Karpas-422 (cell line): ENCODE data around the gene TNFSF4. TPM values are rescaled to one million over a fixed set of nuclear protein-coding genes. Genes with fewer than 3 reads are reported as not detected.

Experiments
- DNase-seq: peaks from one replicate; pipeline ENCODE4 v3.0.0-alpha.2; 2015
- H2AFZ ChIP-seq: fragments of 200-600 bp; sonication (generic); 2 replicates; pipeline ENCODE4 v1.6.1; 2014; ENCODE audit warnings: antibody characterized with exemption, low read length, mixed read lengths
- H3K27ac ChIP-seq: fragments of 200-600 bp; sonication (generic); 2 replicates; pipeline ENCODE4 v1.5.1; 2014; ENCODE audit warnings: mild to moderate bottlenecking, low read length, moderate library complexity
- H3K27me3 ChIP-seq: fragments of 200-600 bp; sonication (generic); 2 replicates; pipeline ENCODE4 v1.6.1; 2014; ENCODE audit warnings: low read length, mixed read lengths
- H3K36me3 ChIP-seq: fragments of 200-600 bp; sonication (generic); 2 replicates; pipeline ENCODE4 v1.6.1; 2014; ENCODE audit warnings: low read length, mixed read lengths; ENCODE audit not compliant: insufficient read depth
- H3K4me1 ChIP-seq: fragments of 200-600 bp; sonication (generic); 2 replicates; pipeline ENCODE4 v1.6.1; 2014; ENCODE audit warnings: mild to moderate bottlenecking, low read length, mixed read lengths
- H3K4me2 ChIP-seq: fragments of 200-600 bp; sonication (generic); 2 replicates; pipeline ENCODE4 v1.6.1; 2014; ENCODE audit warnings: low read length, low read depth, mild to moderate bottlenecking; ENCODE audit not compliant: poor library complexity, severe bottlenecking
- H3K4me3 ChIP-seq: fragments of 200-600 bp; sonication (generic); 2 replicates; pipeline ENCODE4 v1.5.1; 2014; ENCODE audit warnings: mild to moderate bottlenecking, antibody characterized with exemption, low read length, mixed read lengths
- H3K79me2 ChIP-seq: fragments of 200-600 bp; sonication (generic); 2 replicates; pipeline ENCODE4 v1.6.1; 2014; ENCODE audit warnings: mild to moderate bottlenecking, low read length, mixed read lengths
- H3K9ac ChIP-seq: fragments of 200-600 bp; sonication (generic); 2 replicates; pipeline ENCODE4 v1.6.0; 2014; ENCODE audit warnings: low read length
- H3K9me2 ChIP-seq: fragments of 200-600 bp; sonication (generic), shearing (Covaris generic); replicated peaks from 2 replicates; pipeline ENCODE4 v1.6.0; 2014; ENCODE audit warnings: mild to moderate bottlenecking, low read length, moderate library complexity; ENCODE audit not compliant: insufficient read depth
- H3K9me3 ChIP-seq: fragments of 300-700, 200-600 bp; sonication (generic); 2 replicates; pipeline ENCODE4 v1.6.1; 2014; ENCODE audit warnings: low read length, mixed read lengths
- H4K20me1 ChIP-seq: fragments of 200-600 bp; sonication (generic); 2 replicates; pipeline ENCODE4 v1.6.1; 2014; ENCODE audit warnings: mild to moderate bottlenecking, antibody characterized with exemption, low read length, low read depth; ENCODE audit not compliant: insufficient read depth
- total RNA-seq: library from RNA; depleted of rRNA; stranded (reverse); fragments of >200 nt; shearing (Covaris generic); gene quantifications from 2 replicates; pipeline ENCODE4 v1.2.3, GENCODE V29; 2014; ENCODE audit warnings: low replicate concordance

TNFSF4 gene
- total RNA-seq, 1 experiment from 2014 or later = 0.26 TPM

GRCh38 chr1:173190101-173190936 lies 16.8 kb downstream of the TNFSF4 start:
- Histone ChIP-seq H3K4me1 (peaks cover 13% of the 10 kb centered on the region), H3K4me3 (no peak overlapping the region), H3K4me2 (no peak overlapping the region), H4K20me1 (no peaks in the 10 kb centered on the region), H3K27ac (no peak overlapping the region), H3K9me2 (no peaks in the 10 kb centered on the region), H3K79me2 (no peaks in the 10 kb centered on the region), H3K9ac (no peak overlapping the region), H2AFZ (no peak overlapping the region), H3K27me3 (no peaks in the 10 kb centered on the region), H3K36me3 (no peaks in the 10 kb centered on the region), H3K9me3 (no peaks in the 10 kb centered on the region)
- no peak for DNase-seq

DNA sequence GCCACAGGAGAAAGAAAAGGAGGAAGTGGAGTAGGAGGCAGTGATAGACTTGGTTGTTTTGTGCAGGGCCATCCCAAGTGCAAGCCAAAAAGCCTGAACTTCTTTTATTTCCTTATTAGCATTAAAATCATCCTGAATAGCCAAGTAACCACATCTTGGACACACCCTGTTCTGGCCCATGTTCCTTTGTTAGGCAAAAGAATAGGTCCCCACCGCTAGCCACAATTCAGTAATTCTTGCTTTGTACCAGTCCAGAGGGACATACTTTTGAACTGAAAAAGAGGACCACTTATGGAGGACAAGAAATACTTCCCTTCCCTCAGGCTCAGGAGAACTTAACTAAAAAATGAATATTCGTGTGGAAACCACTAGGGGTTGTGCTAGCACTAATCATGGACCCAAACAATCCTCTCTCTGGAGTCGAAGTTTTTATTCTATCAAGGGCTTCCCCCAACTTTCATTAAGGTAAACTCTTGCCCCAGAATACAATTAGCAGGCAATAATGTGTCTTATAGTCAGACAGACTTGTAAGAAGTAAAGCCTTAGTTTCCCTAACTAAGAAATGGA lies 19.4 kb downstream of the TNFSF4 start:
- no peak overlapping the region for H3K4me3 ChIP-seq
- peaks cover 2% of the 10 kb centered on the region for H3K4me1 ChIP-seq
- H3K9me2 ChIP-seq = no peaks in the 10 kb centered on the region
- no peak for DNase-seq
- no peaks in the 10 kb centered on the region for H4K20me1 ChIP-seq
- H2AFZ ChIP-seq = no peak overlapping the region
- H3K4me2 ChIP-seq = no peak overlapping the region
- no peaks in the 10 kb centered on the region for H3K36me3 ChIP-seq
- no peaks in the 10 kb centered on the region for H3K9me3 ChIP-seq
- no peaks in the 10 kb centered on the region for H3K27me3 ChIP-seq
- H3K9ac ChIP-seq = no peak overlapping the region
- no peak overlapping the region for H3K27ac ChIP-seq
- no peaks in the 10 kb centered on the region for H3K79me2 ChIP-seq

DNA sequence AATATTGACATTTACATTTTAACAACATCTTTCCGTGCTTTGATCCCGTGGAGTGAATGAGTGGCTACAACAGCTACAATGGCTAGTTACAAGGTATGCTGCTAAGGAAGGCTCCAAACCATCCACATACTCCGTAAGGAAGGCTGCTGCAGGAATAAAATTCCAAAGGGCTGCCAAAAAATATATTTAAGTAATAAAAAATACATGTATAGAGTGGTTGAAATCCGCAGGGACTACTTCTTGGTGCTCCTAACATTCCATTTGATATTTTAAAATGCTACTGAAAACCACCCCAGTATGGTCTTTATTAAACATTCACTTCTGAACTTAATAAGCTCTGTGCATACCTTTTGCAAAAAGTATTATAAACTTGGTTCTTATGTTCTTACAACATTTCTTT lies 25.3 kb downstream of the TNFSF4 start:
- no peaks in the 10 kb centered on the region for H4K20me1 ChIP-seq
- H3K4me1 ChIP-seq = no peaks in the 10 kb centered on the region
- H3K27me3 ChIP-seq = no peaks in the 10 kb centered on the region
- H3K79me2 ChIP-seq = no peaks in the 10 kb centered on the region
- H3K4me2 ChIP-seq = no peak overlapping the region
- H3K9ac ChIP-seq = no peak overlapping the region
- no peak overlapping the region for H3K27ac ChIP-seq
- no peak for DNase-seq
- H3K9me2 ChIP-seq = no peaks in the 10 kb centered on the region
- H2AFZ ChIP-seq = no peak overlapping the region
- no peaks in the 10 kb centered on the region for H3K36me3 ChIP-seq
- H3K4me3 ChIP-seq = no peak overlapping the region
- no peaks in the 10 kb centered on the region for H3K9me3 ChIP-seq

GRCh38 chr1:173176246-173176645 lies 30.9 kb downstream of the TNFSF4 start:
- Histone ChIP-seq H3K4me2 (no peak overlapping the region), H4K20me1 (no peaks in the 10 kb centered on the region), H3K9ac (no peak overlapping the region), H3K79me2 (no peaks in the 10 kb centered on the region), H3K4me3 (no peak overlapping the region), H2AFZ (no peak overlapping the region), H3K9me2 (no peaks in the 10 kb centered on the region), H3K27ac (no peak overlapping the region), H3K36me3 (no peaks in the 10 kb centered on the region), H3K27me3 (no peaks in the 10 kb centered on the region), H3K9me3 (peaks cover 5% of the 10 kb centered on the region), H3K4me1 (no peaks in the 10 kb centered on the region)
- no peak for DNase-seq

- Histone ChIP-seq H3K4me2 (no peak overlapping the region), H3K27ac (no peak overlapping the region), H4K20me1 (no peaks in the 10 kb centered on the region), H3K9me3 (peaks cover 11% of the 10 kb centered on the region), H3K4me1 (no peaks in the 10 kb centered on the region), H2AFZ (no peak overlapping the region), H3K4me3 (no peak overlapping the region), H3K79me2 (no peaks in the 10 kb centered on the region), H3K27me3 (no peaks in the 10 kb centered on the region), H3K9ac (no peak overlapping the region), H3K36me3 (no peaks in the 10 kb centered on the region), H3K9me2 (no peaks in the 10 kb centered on the region)
- no peak for DNase-seq
These were observed 31.5 kb downstream of the TNFSF4 start for GRCh38 chr1:173175514-173176145.

DNA sequence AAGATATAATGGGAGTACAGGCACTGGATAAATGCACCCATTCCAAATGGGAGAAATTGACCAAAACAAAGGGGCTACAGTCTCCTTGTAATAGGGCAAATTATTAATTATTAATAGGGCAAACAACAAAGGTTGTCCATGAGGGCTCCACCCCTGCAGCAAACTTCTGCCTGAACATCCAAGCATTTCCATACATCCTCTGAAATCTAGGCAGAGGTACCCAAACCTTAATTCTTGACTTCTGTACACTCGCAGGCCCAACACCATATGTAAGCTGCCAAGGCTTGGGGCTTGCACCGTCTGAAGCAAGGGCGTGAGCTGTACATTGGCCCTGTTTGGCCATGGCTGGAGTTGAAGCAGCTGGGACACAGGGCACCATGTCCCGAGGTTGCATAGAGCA lies 33.7 kb downstream of the TNFSF4 start:
- no peaks in the 10 kb centered on the region for H3K79me2 ChIP-seq

DNA sequence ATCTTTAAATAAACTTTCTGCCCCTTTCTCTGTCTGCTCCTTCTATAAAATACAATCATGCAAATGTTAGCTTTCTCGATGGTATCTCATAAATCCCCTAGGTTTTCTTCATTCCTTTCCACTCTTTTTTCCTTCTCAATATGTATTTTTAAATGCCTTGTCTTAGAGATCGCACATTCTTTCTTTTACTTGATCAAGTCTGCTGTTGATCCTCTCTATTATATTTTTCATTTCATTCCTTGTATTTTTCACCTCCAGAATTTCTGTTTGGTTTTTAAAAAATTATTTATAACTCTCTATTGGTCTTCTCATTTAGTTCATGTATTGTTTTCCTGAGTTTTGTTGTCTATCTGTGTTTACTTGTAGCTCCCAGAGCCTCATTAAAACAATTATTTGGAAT lies 36.0 kb downstream of the TNFSF4 start:
- no peaks in the 10 kb centered on the region for H3K9me2 ChIP-seq
- no peak overlapping the region for H3K9ac ChIP-seq
- H3K4me2 ChIP-seq = no peak overlapping the region
- no peaks in the 10 kb centered on the region for H3K36me3 ChIP-seq
- H3K79me2 ChIP-seq = no peaks in the 10 kb centered on the region
- peaks cover 12% of the 10 kb centered on the region for H3K9me3 ChIP-seq
- no peak overlapping the region for H3K4me3 ChIP-seq
- H3K27ac ChIP-seq = no peak overlapping the region
- no peak overlapping the region for H2AFZ ChIP-seq
- H4K20me1 ChIP-seq = no peaks in the 10 kb centered on the region
- H3K4me1 ChIP-seq = no peaks in the 10 kb centered on the region
- H3K27me3 ChIP-seq = no peaks in the 10 kb centered on the region
- no peak for DNase-seq

More for the DNA sequence above, 33.7 kb downstream of the TNFSF4 start:
- Histone ChIP-seq H3K36me3 (no peaks in the 10 kb centered on the region), H3K27ac (no peak overlapping the region), H3K27me3 (no peaks in the 10 kb centered on the region), H3K4me2 (no peak overlapping the region), H3K4me3 (no peak overlapping the region), H3K9me2 (no peaks in the 10 kb centered on the region), H3K9me3 (peaks cover 12% of the 10 kb centered on the region), H2AFZ (no peak overlapping the region), H4K20me1 (no peaks in the 10 kb centered on the region), H3K4me1 (no peaks in the 10 kb centered on the region), H3K9ac (no peak overlapping the region)
- DNase-seq = no peak

DNA sequence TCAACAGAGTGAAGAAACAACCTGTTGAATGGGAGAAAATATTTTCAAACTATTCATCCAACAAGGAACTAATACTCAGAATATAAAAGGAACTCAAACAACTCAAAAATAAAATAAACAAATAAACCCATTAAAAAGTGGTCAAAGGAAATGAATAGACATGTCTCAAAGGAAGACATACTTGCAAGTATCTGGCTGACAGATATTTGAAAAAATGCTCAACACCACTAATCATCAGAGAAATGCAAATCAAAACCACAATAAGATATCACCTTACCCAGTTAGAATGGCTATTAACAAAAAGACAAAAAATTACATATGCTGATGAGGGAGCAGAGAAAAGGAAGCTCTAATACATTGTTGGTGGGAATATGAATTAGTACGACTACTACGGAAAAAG lies 38.2 kb downstream of the TNFSF4 start:
- no peaks in the 10 kb centered on the region for H3K27me3 ChIP-seq
- no peak overlapping the region for H2AFZ ChIP-seq
- H3K27ac ChIP-seq = no peak overlapping the region
- H3K9me2 ChIP-seq = no peaks in the 10 kb centered on the region
- H3K79me2 ChIP-seq = no peaks in the 10 kb centered on the region
- no peak overlapping the region for H3K4me2 ChIP-seq
- no peaks in the 10 kb centered on the region for H3K4me1 ChIP-seq
- H3K9ac ChIP-seq = no peak overlapping the region
- no peaks in the 10 kb centered on the region for H4K20me1 ChIP-seq
- no peak for DNase-seq
- H3K4me3 ChIP-seq = no peak overlapping the region
- no peaks in the 10 kb centered on the region for H3K36me3 ChIP-seq
- peaks cover 12% of the 10 kb centered on the region for H3K9me3 ChIP-seq
